ENCODE results near the gene CXCR6.

Gene CXCR6

DNA sequence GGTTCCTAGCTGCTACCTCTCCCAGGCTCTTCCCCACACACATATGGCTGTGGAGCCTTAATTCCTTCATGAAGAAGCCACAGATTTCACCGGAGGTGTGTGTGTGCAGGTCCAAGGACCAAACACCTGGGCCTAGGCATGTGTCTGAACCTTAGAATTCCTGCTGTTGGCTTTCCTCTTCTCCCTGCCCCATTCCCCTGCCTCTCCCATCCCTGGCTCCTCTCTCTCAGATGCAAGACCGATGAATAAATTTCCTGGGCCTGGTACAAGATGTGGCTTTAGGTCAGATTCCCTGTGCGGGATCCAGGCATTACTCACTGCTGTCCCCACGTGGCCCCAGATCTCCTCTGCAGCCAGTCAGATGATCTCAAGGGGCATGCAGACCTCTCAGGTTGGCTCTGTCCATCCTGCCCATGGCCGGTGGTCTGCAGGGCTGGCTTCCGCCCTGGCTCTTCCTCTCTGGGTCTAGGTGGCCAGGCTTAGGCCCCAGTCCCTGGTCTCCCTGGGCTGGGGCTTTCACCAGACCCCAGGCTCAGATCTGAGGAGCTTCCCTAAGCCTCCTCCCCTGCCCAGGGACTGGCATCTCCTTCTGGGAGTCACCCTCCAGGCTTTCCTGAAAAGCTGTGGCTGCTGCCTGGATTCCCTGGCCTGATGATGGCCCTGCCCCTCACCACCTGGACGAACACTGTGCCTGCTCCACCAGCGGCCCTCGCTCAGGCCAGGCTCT, 36.4 kb upstream of the CXCR6 start:
- DNase-seq (ENCODE audit: low read depth): no peak
- TF ChIP-seq, protein P1, sequence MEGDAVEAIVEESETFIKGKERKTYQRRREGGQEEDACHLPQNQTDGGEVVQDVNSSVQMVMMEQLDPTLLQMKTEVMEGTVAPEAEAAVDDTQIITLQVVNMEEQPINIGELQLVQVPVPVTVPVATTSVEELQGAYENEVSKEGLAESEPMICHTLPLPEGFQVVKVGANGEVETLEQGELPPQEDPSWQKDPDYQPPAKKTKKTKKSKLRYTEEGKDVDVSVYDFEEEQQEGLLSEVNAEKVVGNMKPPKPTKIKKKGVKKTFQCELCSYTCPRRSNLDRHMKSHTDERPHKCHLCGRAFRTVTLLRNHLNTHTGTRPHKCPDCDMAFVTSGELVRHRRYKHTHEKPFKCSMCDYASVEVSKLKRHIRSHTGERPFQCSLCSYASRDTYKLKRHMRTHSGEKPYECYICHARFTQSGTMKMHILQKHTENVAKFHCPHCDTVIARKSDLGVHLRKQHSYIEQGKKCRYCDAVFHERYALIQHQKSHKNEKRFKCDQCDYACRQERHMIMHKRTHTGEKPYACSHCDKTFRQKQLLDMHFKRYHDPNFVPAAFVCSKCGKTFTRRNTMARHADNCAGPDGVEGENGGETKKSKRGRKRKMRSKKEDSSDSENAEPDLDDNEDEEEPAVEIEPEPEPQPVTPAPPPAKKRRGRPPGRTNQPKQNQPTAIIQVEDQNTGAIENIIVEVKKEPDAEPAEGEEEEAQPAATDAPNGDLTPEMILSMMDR (IDR thresholded peaks at IDR 0.05; ENCODE audit: low read depth, low read length, missing control alignments): peak; percentile 51
- no peak overlapping the region for H3K4me3 ChIP-seq (ENCODE audit: low read depth, low read length)

- no peak for DNase-seq (ENCODE audit: low read depth)
- no peak overlapping the region for H3K4me3 ChIP-seq (ENCODE audit: low read depth, low read length)
- TF ChIP-seq, protein P1 (IDR thresholded peaks at IDR 0.05; ENCODE audit: low read depth, low read length, missing control alignments): no peak
Observed at GRCh38 chr3:45907769-45908705, 35.2 kb upstream of the CXCR6 start.

DNA sequence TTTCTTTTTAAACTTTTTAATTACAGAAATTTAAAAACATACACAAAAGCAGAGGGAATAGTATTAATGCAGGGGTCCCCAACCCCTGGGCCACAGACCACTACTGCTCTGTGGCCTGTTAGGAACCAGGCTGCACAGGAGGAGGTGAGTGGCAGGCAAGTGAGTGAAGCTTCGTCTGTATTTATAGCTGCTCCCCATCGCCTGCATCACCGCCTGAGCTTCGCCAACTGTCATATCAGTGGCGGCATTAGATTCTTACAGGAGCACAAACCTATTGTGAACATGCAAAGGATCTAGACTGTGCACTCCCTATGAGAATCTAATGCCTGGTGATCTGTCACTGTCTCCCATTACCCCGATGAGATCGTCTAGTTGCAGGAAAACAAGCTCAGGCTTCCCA, 34.5 kb upstream of the CXCR6 start:
- no peak for DNase-seq (ENCODE audit: low read depth)
- TF ChIP-seq, protein P1 (IDR thresholded peaks at IDR 0.05; ENCODE audit: low read depth, low read length, missing control alignments): no peak
- no peak overlapping the region for H3K4me3 ChIP-seq (ENCODE audit: low read depth, low read length)

GRCh38 chr3:45909542-45909941, 33.7 kb upstream of the CXCR6 start:
- no peak for DNase-seq (ENCODE audit: low read depth)
- TF ChIP-seq, protein P1 (IDR thresholded peaks at IDR 0.05; ENCODE audit: low read depth, low read length, missing control alignments): no peak
- H3K4me3 ChIP-seq (ENCODE audit: low read depth, low read length): no peak overlapping the region

GRCh38 chr3:45910892-45911291, 32.4 kb upstream of the CXCR6 start:
- H3K4me3 ChIP-seq (ENCODE audit: low read depth, low read length): no peak overlapping the region
- no peak for DNase-seq (ENCODE audit: low read depth)
- TF ChIP-seq, protein P1 (IDR thresholded peaks at IDR 0.05; ENCODE audit: low read depth, low read length, missing control alignments): no peak

DNA sequence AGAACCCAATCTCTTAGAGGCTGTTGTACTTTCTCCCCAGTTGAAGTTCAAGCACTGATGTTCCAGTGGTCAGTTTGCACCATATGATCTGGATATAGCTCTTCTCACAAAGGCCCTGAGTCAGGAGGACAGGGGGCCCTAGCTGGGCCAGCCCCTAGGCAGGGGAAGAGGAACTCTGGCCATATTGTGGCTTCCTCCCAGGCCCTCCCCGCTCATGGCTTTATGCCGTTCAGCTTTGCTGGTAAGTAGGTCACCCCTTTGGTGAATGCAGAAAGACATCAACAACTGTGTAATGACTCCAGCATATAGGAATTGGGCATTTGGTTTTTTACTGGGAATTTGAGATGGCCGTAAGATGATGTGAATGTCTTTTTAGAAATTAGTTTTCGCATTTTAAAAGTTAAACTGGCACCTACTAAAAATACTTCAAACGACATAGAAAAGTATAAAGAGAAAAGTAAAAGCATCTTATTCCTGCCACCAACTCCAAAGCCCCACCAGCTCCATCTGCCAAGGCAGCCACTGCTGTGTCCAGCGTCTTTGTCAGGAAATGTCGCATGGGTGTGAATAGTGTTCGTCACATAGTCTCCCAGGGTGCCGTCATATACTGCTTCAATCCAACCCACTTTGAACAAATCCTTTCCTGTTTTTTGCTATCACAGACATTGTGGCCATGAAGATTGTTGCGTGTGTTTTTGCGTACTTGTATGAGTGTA, 31.6 kb upstream of the CXCR6 start:
- TF ChIP-seq, protein P1 (IDR thresholded peaks at IDR 0.05; ENCODE audit: low read depth, low read length, missing control alignments): no peak
- no peak for DNase-seq (ENCODE audit: low read depth)
- no peak overlapping the region for H3K4me3 ChIP-seq (ENCODE audit: low read depth, low read length)

All from GM12864 (cell line).